HG03378 (cell line): Measurements from ENCODE around the gene IGFBP7.

Source experiments
- ATAC-seq: cut with Tn5 transposase; IDR thresholded peaks from one replicate; pipeline ENCODE4 v1.9.1; 2021; ENCODE audit warnings: mild to moderate bottlenecking, moderate library complexity; ENCODE audit not compliant: unreplicated experiment

The IGFBP7 gene

DNA sequence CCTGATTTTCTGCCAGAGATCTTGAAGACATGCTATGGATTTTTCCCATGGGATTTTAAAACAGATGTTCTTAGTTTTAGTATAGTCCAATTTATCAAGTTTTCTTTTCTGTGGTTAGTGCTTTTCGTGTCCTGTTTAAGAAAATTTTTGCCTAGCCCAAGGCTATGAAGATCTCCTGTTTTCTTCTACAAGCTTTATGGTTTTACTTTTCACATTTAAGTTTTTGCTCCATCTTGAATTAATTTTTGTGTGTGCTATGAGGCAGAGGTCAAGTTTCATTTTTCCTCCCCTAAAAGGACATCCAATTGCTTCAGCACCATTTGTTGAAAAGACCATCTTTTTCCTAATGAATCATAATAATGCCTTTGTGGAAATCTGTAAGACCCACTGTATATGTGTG is 65.9 kb downstream of the IGFBP7 start:
- no peak for ATAC-seq

DNA sequence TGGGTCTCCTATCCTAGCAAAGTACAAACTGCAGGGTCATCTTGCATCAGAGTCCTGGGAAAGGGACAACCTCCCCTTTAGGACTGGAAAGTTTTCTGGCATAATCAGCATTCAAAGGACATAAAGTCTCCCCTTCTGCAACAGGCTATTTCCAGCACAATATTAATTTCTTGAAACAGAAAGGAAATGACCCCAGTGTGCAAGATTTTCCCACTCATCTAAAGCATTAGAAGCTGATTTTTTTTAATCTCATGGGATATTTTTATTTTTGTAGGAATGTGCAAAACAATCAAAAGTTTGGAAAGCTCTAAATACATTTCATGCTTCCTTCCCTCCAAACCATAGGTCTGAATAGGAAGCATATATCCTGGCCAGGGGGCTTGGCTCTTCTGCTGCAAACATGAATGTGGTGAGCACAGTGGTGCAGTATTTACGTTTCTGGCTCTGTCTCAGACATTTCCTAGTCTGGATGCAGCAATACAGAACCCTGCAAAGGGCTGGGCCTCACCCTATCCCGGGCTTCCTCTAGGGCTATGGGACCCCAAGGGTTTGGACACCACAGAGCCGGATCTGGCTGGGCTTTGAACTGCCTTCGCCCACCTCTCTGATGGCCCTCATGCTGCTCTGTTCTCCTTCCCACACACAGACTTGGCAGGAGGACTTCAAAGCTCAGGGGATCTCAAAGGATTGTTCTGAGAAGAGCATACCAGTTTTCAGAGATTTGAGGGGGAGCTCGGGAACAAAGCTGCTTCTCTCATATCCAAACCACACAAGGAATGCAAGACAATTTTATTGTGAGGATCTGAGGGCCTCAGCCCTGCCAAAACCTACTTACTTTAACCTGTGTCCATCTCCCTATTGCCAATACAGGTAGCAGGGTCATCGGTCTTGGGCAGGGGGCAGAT is 66.6 kb downstream of the IGFBP7 start:
- ATAC-seq = no peak

DNA sequence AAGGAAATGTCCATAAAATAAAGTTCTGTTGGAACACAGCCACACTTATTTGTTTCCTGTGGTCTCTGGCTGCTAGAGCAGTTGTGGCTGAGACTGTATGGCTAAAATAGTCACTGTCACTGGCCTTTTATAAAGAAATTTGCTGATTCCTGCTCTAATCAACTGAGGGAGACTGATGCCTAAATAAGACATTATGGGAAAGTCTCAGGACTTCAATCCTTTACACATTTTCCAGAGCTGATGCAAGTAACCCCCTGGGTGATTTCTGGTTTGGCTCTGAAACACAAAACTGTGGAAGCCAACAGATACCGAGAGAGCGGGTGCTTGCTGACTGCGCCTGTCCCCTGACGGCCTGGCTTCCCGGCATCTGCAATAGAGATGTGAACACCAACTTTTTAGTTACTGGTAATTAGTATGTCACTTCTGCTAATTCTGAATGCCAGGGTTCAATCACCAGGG is 67.4 kb downstream of the IGFBP7 start:
- ATAC-seq = no peak

DNA sequence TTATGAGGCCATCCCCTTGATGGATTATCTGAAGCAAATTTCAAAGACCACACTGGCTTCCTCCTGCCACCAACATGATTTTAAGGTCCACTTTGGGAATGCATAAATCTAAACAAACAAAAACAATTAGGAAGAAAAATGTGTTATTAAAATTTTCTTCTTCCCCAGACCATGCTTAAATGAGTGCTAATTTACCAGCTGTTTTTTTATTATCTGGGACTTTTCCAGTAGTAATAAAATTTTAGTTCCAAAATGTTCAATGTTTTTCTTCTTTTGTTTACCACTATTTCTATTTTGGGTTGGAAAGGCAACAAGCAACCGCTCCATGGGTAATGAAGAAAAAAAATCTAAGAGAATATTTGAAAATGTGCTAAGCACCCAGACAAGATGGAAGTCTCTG is 69.2 kb downstream of the IGFBP7 start:
- no peak for ATAC-seq

DNA sequence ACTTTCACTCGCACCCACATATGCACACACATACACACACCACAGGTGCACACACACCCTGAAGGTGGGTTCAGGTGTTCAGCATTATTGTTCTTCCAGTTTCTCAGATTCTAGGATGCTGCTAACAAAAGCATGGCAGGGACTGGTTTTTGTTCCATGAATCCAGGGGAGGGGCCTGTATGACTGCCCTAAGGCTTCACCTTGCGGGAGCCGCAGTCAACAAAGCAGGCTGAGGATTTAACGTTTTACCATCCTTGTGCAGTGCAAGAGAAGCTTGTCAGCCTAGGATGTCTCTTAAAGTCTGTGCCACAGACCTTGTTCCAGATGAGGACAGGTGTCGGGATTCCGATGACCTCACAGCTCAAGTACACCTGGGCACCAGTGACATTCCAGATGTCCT is 69.7 kb downstream of the IGFBP7 start:
- ATAC-seq = no peak

DNA sequence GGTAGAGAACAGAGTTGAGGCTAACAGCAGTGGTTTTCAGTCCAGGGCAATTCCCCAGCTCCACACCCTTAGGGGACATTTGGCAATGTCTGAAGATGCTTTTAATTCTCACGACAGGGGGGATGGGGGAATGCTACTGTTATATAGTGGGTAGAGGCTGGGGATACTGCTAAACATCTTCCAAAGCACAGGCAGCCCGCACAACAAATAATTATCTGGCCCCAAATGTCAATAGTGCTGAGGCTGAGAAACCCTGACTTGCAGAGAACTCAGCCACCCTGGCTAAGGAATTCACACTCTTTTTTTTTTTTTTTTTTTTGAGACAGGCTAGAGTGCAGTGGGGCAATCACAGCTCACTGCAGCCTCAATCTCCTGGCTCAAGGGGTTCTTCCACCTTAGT is 70.8 kb downstream of the IGFBP7 start:
- ATAC-seq = no peak

DNA sequence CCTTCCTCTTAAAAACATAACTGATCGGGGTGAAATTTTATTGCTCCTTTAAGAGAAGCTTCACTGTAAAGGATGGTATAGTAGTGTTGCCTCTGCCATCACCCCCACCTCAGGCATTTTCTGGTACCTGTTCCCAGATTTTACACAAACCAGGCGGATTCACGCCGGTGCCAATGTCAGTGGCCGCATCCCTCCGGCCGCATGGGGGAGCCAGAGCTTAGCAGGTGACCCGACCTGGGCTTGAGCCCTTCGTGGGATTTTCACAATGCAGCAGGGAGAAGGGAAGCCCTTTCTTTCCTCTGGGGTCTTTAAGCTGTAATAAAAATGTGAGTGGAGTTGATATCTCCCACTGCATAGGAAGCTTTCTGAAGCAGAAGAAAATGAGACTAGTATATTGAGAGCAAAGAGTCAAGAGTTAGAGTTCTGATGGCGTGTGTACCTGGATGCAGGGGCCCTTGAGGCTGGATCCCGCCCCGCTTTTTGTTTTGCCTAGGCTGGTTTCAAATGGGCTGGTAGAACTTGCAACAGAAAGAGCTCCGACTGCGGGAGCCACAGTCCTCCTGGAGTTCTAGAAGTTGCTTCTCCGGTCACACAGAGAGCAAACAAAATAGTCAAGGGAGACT is 72.1 kb downstream of the IGFBP7 start:
- peak; percentile 49 for ATAC-seq

DNA sequence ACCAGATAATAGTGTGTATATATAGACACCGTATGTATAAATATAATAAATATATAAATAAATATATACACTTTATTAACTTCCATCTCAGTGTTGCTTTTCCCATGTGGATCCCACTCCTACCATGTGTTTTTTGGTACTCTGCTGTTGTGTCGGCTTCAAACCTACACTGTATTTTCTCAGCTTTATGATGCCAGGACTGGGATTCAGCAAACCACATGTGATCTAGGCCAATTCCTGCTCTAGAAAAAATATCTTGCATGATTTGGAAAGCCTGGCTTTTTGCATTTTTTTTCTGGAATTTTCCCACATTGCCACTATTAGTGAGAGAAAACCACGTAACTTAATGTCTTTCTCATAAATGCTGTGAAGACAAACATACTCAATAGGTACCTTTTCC is 75.7 kb downstream of the IGFBP7 start:
- ATAC-seq = no peak

DNA sequence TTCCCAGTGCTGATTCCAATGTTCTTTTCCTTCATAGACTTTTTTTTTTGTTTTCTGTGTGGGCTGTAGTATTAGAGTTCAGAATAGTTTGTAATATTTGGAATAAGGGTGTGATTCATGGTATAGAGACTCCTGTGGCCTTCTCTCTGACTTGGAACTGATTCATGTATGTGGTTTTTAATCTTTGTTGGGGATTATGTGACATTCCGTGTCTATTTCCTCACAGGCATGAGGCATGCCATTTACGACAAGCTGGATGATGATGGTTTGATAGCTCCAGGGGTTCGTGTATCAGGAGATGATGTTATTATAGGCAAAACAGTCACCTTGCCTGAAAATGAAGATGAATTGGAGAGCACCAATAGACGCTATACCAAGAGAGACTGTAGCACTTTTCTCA is 87.1 kb downstream of the IGFBP7 start:
- ATAC-seq = no peak

DNA sequence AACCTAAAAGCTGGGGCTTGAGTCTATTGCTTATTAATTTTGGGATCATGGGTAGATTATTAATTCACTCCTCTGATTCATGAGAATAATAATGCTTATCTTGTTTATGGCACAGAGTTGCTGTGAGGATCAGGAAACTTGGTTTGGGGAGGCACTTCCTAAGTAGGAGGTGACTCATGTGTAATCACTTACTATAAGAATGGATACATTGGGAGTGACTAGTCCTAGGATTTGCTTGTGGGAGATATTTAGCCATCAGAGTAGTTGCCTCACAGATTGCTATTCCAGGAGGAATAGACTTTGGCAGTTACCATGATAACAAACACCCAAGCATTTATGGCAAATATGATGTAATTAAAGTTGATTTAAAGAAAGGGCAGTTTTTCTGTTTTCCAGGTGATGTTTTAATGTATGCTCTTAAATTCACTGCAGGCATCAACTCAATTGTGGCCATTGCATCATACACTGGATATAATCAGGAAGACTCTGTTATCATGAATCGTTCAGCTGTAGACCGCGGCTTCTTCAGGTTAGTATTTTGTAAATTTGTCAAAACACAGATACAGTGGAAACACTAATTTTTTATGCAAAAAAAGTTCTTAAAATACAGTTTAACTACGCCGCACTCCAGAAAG is 89.6 kb downstream of the IGFBP7 start:
- ATAC-seq = no peak

DNA sequence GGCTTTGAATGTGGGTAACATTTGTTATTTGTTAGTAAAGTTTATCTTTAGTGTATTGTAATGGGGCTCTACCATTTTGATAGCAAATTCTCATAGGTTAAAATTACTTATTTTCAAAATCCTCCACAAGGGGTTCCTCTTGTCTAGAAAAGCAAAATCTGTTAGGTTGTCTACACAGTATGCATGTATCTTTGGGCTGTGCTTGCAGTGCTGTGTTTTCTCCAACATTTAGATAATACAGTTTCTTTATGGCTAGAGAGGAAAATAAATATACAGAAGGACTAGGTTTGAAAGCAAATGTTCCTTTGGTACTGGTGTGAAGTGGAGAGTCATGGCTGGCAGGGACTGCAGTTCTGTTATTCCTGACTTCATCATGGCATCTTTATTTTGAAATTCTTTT is 91.2 kb downstream of the IGFBP7 start:
- no peak for ATAC-seq

DNA sequence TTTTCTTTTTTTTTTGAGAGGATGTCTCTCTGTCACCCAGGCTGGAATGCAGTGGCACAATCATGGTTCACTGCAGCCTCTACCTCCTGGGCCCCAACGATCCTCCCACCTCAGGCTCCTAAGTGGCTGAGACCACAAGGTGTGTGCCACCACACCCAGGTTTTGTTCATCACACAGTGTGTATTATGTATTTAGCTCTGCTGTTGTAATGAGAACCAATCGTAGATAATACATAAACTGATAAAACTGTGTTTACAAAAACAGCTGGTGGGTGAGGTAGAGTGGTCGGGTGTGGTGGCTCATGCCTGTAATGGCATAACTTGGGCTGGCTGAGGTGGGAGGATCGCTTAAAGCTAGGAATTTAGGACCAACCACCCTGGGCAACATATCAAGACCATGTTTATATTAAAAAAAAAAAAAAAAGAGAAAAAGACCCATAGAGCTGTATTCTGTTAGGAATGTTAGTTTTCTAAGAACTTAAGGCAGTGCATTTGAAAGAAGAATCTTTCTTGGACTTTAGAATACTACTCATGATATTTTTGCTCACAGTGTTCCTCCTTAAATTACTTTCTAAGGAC is 96.6 kb downstream of the IGFBP7 start:
- ATAC-seq = no peak

DNA sequence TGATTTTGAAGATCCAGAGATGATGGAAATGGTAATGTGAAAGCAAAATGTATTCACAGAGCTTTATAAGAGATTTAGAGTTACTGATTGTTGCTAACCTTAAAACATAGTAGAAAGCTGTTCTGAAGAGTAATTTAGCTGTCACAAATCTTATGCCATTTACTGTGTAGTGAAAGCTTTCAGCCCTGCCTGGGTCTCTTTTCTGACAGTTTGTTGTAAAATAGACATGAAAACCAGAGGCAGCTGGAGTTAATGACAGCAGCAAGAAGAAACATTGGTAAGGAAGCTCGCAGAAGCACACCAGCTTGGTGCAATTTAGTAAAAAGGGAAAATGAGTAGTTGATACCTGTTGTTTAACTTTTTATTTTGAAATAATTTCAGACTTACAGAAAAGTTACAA is 110.4 kb downstream of the IGFBP7 start:
- ATAC-seq = no peak

DNA sequence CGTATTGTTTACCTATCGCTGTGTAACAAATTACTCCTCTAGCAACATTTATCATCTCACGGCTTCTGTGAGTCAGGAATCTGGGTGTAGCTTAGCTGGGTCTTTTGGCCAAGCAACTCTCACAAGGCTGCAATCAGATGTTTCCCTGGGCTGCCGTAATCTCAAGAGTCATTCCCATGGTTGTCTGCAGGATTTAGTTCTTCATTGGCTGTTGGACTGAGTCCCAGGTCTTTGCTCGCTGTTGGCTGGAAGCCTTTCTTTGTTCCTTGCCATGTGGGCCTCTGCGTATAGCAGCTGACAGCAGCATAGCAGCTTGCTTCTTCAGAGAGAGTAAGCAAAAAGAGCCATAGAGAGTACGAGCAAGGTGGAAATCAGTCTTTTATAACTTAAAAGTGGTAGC is 114.7 kb downstream of the IGFBP7 start:
- ATAC-seq = no peak

DNA sequence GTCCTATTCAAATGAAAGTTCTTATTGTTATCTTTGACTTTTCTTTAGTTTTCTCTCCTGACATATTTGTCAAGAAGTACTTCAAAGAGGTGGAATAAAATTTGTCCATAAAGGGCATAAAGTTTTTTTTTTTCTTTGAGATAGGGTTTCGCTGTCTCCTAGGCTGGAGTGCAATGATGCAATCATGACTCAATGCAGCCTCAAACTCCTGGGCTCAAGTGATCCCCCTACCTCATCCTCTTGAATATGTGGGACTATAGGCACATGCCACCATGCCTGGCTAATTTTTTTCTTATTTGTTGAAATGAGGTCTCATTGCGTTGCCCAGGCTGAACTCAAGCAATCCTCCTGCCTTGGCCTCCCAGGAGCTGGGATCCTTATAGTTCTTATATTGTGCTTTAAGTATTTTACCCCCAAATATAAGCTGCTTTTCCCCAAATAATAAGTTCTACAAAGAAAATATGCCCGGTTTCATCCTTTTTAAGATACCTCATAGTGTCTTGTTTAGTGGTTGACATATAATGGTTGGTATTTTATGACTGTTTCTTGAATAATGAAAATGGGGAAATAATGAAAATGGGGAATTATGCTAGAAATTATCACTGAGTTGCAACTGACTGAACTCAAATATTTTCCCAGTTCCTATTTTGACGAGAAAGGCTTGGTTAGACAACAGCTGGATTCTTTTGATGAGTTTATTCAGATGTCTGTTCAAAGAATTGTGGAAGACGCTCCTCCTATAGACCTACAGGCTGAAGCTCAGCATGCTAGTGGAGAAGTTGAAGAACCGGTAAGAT is 119.9 kb downstream of the IGFBP7 start:
- ATAC-seq = no peak

DNA sequence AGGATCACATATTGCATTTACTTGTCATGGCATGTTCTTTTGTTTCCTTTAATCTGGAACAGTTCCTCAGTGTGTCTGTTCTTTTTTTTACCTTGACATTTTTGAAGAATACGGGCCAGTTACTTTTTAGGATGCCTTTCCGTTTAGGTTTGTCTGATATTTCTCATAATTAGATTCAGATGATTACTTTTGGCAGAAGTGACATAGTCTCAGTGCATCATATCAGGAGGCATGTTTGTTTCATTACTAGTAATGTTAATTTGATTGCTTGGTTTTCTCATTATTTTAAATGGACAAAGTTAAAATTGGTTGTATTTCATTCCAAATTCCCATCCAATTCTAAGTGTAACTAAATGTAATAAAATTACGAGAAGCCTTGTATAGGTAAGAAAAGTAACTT is 123.2 kb downstream of the IGFBP7 start:
- no peak for ATAC-seq

DNA sequence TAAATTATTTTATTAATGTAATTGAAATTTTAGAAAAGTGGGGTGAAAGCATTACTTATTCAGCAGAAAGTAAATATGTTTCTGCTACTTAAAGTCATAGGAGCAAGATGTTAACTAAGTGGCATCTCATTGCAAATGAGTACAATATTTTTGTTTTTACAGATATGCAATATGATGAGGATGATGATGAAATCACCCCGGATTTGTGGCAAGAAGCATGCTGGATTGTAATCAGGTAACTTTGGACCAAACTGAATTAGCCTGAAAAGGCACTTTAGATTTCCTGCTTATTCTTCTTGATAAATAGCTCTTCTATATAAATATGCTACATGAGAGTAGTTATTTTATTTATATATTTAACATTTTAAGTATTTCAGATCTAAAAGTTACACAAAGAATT is 124.0 kb downstream of the IGFBP7 start:
- no peak for ATAC-seq

DNA sequence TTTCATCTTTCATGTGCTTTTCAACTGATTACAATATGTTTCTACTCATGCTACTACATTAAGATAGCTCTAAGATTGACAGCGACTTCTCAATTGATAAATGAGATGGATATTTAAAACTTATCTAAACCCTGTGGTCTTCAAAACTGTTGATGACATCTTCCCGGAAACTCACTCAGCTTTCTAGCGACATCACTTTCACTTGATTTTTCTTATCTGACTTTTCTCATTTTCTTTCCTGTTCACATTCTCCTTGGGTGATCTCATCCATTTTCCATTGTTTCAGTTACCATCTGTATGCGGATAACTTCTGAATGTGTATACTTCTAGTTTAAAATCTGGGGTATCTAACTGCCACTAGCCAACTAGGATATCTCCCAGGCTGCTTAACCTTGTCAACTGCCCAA is 128.4 kb downstream of the IGFBP7 start:
- no peak for ATAC-seq
